EH (cell line): ENCODE results near the gene ASPA.
"Not testable (repeated sequence)": the region's sequence is repeated elsewhere in the genome, so short reads cannot be mapped to it uniquely, and the experiment has no call there.

Source experiments
- DNase-seq: peaks from one replicate; pipeline ENCODE4 v3.0.0-alpha.2; 2015; ENCODE audit warnings: low read depth

Gene ASPA

DNA sequence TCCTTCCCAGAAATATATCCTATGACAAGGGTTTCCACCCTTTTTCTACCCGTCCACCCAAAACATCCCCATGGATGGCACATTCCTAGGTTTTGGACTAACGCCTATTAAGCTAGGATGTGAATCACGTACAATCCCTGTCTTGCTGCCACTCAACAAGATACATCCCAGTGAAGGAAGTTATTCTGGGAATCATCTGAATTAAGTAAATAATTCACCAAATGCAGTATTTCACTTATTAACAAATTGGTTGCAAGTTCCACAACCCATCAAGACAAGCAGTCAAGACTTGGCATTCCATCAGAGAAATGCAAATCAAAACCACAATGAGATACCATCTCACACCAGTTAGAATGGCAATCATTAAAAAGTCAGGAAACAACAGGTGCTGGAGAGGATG, 32.1 kb downstream of the ASPA start:
- DNase-seq, result no peak

DNA sequence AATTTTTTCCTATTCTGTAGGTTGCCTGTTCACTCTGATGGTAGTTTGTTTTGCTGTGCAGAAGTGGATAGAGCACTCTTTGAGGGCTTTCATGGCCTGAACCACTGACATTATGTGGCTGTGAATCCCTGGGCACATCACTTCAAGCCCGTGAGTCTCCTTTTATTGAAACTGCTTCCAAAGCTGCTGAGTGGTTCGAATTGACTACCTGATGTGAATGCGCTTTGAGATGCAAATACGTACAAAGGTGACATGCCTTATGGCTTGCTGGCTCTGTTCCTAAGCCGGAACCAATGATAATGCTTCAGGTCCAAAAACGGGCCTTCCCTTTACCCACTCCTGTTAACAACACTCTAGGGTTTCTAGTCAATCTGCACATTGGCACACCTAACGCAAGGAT, 34.3 kb downstream of the ASPA start:
- no peak for DNase-seq

DNA sequence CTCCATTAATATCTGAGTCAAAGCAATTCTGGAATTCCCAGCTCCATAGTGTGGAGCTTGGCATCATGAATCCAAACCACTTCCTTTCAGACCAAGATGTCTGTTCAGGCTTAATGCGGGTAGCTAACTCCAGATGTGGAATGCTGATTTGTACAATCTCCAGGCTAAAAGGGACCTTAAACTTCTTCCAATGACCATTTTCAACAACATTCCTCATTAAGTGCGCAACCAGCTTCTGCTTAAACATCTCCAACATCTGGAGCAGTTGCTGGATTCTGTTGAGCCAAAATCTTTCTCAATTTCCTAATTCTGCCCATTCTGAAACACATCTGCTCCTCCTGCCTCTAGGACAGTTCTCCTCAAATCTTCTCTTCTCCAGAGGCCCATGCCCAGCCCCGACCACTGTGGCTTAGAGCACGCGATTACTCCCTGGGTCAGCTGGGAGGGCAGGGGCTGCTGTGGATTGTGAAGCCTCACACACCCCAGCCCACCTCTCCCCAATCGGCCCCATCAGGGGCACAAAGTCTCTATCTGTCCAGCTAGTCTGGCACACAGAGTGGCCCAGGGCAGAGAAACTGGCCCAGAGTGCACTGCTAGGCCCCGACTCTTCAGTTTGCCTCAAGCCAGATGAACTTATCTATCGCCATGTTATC, 36.2 kb downstream of the ASPA start:
- DNase-seq, result peak; percentile 37

DNA sequence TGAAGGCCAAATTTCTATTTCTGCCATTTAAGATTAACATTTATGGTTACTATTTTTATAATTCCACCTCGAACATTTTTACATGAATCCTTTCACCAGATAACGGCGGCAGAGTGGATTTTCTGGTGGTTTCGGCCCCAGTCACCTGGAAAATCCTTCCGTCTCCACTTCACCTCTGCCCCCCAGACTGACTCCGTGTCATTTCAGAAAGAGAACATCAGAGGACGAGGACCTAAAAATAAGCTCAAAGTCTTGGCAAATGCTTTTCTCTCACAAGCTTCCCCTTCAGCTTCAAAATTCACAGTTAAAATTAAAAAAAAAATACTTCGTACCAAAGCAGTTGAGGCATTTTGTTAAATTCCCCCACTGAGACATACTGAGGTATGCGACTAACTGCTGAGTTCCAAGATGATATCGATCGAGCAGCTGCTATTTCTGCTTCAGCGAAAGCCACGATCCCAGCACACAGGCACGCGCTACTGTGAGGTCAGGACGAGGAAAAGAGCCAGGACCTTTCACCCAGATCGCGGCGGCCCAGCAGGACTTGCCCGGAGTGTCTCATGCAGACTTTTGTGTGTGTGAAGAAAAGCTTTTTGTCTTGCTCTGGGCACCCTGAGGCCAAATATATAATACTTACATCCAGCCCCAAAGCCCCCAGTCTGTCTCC, 36.8 kb downstream of the ASPA start:
- peak; percentile 72 for DNase-seq

DNA sequence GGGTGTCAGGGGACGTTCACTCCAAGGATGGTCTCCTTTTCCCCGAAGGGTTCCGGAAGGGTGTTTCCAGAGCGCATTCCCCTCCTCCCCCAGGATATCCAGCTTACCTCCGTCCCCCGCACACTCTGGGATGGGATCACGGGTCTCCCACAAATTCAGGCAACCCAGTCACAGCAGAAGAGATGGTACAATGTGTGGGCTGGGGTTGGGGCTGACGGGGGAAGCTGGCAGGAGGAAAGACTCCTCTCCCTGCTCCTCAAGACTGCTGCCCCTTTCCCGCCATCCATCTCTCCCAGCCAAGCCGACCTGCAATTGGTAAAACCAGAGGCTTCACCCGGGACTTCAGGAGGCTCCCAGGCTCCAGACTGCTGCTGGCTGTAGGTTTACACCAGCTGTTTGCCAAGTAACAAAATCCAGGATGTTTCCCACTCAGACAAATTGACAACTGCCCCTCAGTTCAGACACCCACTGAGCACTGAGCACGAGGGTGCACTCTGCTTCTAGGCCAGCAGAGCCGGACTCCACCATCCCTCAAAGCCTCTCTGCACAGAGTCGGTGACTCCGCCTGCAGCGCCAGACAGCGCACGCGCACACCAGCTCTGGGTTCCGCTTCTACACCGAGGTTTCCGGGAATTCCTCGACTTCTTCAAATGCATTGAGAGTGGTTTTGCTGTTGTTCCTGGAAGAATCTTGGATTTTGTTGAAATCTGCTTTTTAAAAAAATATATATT, 37.7 kb downstream of the ASPA start:
- DNase-seq, result no peak

DNA sequence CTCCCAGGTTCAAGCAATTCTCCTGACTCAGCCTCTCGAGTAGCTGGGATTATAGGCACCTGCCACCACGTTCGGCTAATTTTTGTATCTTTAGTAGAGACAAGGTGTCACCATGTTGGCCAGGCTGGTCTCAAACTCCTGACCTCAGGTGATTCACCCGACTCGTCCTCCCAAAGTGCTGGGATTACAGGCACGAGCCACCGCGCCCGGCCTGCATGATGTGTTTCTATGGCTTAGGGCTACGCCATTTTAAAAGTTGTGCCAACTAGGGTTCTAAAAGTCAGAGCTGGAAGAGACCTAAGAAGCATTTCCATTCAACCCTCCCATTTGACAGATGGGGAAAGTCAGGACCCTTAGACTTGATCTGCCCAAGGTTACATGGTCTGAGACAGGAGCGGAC, 38.4 kb downstream of the ASPA start:
- not testable (repeated sequence) for DNase-seq

DNA sequence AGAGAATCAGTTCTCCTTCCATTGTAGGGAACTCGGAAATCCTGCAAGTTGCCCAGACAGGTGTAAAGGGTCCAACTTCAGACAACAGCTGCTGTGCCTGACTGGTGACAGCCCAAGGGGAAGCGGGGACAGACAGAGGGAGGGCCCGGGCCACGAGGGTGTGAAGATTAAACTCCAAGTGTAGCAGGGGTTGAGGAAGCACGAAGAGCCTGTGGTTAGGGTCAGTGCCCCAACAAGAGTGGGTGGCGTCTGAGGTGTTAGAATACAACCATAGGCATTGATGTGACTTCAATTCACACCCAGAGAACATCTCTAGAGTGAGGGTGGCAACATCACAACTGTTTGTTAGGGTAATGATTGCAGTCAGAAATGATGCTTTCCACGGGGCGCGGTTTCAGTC, 39.1 kb downstream of the ASPA start:
- DNase-seq, result no peak

DNA sequence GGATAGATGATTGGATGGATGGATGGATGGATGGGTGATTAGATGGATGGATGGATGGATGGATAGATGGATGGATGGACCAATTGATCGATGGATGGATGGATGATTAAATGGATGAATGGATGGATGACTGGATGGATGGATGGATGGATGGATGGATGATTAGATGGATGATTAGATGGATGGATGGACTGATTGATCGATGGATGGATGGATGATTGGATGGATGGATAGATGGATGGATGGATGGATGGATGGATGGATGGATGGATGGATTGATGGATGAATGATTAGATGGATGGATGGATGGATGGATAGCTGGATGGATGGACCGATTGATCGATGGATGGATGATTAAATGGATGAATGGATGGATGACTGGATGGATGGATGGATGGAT, 43.7 kb downstream of the ASPA start:
- DNase-seq, result not testable (repeated sequence)

DNA sequence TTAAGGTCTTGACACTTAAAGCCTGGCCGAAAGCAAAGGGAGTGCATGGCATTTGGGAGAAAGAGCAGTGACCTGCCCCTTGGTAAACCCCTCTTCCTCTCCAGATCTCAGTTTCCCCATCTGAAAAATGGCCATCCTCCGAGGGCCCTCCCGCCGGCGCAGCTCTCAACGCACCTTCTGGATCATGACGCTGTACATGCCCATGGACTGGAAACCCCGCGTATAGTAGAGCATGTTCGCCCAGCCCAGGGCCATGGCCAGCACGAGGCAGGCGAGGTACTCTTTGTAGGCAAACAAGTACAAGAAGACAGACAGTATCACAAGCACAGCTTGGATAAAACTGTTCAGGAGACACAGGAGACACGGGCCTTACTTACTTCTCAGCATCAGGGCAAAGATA, 48.2 kb downstream of the ASPA start:
- no peak for DNase-seq

DNA sequence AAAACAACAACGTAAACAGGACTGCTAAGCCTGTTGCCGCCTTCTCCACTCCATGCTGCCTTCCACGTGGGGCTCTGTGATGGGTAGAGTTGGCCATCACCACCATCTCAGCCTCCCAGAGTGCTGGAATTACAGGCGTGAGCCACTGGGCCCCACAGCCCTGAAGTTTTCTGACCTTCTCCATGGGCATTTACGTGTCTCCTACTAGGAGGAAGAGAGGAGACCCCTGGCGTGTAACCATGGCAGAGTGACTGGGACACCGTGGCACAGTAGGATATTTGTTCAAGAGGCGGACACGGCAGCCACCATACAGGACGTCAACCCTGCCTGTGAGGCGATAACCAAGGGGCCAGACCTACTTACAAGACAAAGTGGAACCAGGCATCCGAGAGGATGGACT, 50.7 kb downstream of the ASPA start:
- no peak for DNase-seq

DNA sequence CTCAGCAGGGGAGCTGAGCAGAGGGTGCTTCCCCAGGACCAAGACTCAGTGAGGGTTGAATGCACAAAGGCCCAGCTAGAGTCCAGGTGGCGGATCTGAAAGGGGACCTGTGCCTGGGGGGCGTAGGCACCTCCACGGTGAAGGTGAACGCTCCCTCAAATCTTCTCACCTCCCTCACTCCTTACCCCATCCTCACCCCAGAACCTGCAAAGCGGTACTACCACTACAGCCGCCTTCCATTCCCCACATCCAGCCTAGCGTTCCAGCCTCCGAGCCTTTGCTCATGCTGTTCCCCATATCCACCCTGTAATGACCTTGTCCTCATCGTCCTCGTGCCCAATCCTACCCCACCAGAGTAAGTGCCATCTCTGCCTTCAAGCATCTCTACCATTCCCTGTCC, 51.2 kb downstream of the ASPA start:
- no peak for DNase-seq

DNA sequence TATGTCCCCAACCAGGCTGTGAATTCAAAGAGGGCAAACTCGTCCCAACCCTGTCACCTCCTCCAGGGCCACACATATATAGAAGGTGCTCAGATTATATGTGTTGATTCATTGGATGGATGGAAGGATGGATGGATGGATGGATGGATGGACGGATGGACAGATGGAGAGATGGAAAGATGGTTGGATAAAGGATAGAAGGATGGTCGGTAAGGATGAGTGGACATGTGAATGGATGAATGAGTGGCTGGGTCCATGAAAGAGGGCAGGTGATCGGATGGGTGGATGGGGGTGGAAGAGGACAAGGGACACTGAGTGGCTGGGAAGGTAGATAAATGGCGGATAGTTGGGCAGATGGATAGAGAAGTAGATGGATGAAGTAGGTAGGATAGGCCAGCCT, 51.7 kb downstream of the ASPA start:
- DNase-seq, result no peak

DNA sequence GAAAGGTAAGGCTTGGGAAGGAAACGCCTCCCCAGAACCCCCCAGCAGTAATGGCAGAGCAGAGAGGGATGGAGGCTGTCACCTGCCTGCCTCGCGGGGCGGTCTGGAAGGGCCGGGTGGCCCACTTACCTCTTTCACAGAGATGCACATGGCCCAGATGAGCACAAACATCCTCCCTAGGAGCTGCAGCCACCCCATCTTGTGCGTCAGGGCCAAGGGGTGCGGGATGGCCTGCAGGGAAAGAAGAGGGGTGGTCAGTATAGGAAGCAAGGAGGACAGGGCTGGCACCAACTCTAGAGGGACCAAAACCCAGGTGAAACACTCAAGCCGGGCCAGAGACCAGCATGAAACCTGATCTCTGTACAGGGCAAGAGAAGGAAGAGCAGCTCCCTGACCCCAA, 52.1 kb downstream of the ASPA start:
- no peak for DNase-seq

DNA sequence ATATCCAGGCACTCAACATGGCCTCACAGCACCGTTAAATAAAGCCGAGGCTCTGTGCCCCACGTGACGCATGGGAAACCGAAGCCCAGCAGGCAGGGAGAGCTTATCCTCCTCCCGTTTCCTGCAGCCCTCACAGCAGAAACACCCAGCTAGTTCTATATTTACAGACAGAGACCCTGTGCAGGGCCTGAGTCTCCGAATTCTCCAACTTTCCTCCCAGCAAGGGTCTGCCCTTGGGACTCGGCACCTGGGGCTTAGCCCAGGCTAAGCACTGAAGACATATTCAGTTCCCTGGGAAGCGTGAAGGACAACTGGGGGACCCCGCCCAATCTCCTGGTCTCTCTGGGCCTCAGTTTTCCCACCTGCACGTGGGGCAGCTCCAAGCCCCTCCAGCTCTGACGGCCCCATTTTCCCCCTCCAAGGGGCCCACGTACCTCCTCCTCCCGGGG, 52.6 kb downstream of the ASPA start:
- no peak for DNase-seq

DNA sequence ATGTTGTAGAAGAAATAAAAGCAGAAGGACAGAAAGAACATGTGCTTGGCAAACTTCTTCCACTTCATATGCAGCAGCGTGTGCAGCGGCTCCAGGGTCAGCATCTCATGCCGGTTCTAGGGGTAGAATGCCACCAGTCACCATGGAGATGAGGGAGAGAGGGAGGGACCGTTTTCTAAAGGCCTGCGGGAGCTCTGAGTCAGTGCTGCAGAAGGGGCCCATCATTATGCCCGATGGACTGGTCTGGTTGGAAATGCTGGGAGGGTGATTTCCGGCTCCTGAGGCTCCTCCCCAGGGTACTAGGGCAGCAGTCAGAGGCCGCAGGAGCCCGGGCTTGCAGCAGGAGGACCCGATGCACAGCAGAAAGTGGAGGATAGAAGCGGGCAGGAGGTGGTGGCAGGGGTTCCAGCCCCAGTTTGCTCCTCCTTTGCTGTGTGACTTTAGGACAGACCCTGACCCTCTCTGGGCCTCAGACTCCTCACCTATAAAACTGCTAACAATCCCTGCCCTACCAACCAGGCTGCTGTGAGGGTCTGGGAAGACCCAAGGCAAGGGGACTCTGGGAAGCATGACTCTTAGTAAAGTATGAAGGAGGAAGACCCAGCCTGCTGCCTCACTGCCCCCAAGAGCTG, 53.2 kb downstream of the ASPA start:
- DNase-seq, result peak; percentile 6

DNA sequence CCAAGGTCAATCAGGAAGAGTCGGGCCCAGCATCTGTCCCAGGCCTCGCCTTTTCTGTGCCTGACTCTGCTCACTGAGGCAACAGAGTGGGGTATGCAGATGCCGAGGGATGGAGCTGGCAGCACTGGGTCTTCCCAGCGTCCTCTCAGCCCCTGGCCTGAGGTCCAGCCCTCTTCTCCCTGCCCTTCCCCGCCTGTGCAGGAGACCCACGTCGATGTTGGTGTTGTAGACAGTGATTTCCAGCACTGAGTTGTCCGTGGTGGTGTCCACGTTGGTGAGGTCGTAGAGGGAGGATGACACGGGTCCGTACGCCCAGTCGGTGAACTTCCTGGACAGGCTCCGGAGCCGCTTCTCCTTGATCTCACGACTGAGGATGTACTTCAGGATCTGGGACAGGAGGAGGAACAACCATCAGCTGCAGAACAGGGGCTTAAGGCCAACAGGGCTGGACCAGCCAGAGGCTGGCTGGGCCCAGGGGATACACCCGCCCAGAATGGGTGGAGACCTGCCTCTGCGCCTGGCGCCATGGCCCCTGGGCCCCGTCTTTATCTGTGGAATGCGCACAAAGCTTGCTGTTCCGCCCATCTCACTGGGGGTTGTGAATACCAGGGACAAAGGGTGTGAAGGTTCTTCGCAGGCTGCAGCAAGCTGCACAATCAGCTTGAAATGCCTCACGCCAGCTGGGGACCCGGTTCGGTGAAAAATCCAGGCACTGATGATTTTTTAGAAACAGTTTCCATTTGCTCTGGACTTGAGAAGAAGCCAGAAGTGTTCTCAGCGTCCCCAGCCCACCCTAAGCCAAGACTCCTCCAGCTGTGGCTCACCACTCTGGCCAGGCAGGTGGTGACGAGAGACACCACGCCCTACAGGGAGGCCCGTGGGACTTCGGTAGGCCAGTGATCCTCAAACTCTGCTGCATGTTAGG, 54.3 kb downstream of the ASPA start:
- peak; percentile 29 for DNase-seq

DNA sequence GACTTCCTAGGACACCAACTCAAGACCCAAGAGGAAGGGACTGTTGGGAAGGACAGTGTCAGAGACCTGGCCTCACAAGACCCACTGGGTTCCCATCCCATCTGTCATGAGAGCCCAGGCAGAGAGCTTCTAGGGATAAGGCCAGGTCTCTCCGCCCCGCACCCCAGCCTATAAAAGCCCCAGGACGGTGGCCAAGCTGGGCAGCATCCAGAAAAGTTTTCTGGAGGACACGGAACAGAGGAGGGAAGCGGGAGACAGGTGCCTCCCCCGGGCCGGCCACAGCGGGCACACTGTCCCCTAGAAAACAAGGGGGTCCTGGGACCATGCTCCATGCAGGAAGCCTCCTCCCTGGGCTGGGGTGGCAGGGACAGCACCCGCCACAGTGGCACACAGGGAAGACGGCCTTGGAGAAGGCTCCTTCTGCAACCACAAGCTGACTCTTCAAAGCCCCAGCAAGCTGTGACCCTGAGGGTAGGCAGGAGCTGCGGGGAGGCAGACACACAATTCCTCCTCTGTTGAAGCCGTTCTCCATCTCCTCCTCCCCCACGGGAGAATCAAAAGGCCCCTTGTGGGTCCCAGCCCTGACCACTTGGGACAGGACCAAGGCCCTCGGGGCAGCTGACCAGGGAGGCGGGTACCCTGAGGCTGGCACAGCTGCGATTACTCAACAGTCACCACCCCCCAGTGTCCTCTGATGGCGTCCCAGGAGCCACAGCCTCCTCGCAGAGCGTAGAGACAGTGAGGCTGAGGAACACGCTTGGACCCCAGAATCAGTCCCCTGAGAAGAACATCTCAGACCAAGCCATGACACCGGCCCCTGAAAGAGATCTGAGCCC, 55.7 kb downstream of the ASPA start:
- DNase-seq, result no peak

DNA sequence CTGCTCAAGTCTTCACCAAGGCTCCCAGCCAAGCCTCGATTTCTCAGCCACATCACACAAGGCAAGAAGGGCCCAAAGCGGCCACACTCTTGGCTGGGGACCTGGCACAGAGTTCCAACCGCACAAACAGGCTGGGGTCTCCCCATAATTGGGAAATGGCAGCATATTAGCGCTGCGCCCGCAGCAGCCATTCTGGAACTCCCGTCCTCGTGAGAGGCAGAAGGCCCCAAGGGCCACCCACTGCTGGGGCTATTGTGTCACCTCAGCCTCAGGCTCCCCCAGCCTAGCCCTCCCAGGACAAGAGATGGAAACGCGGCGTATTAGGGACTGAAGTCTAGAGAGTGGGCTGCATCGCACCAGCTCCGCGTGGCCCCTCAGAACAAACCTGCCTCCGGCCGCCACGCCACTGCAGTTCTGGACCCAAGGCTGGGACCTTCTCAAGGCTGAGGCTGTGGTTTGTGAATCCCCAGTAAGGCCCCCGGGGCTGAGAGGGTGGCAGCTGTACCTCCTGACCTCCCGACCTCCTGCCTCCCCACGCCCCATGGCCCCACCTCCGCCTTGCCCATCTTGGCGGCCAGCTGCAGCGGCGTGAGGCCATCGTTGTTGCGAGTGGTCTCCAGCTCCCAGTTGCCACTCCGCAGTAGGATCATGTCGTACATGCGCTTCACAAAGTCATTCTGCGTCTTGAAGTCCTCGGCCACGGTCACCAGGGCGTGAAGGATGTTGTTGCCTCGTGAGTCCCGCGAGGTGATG, 56.5 kb downstream of the ASPA start:
- no peak for DNase-seq

DNA sequence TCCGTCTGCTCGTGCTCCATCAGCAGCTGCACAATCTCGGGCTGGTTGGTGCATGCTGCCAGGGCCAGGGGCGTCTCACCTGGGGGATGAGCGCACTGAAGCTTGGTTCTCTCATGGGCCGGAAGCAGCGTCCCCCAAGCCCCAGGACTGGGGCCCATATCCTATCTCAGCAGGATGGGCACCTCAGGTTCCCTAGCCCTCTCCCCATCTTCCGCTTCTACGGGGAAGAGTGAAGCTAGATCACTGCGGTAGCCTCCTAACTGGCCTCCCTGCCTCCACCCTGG, 57.0 kb downstream of the ASPA start:
- DNase-seq, result no peak

DNA sequence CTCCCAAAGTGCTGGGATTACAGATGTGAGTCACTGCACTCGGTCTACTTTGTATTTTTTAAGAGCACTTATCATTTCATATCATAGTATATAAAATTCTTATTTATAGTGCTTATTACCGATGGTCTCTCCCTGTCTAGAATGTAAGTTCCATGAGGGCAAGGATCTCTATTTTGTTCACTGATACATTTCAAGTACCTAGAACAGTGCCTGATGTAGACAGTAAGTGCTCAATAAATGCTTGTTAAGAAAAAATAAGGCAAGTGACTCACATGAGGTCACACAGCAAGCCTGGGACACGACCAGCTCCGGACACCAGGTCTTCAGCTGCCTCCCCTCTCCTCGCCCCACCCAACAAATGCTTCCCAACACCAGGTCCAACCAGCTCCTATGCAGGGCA, 58.0 kb downstream of the ASPA start:
- DNase-seq, result no peak
